SH-SY5Y (cell line): ENCODE results near the gene CACNA2D1.

Experiments used
- GATA2 ChIP-seq: IDR thresholded peaks from 2 replicates; pipeline ENCODE4 v1.6.1; 2011; ENCODE audit warnings: mild to moderate bottlenecking, low read depth, low read length
- GATA3 ChIP-seq: IDR thresholded peaks from 2 replicates; pipeline ENCODE4 v1.6.1; 2011; ENCODE audit warnings: low read depth, mild to moderate bottlenecking, low read length, moderate library complexity

- TF ChIP-seq GATA2 (no peak), GATA3 (no peak)
These were observed 1.7 kb downstream of the CACNA2D1 start for GRCh38 chr7:82441669-82442478.
